Raji (cell line): ENCODE data around the gene UBXN6.

Experiments
- POLR2A ChIP-seq: IDR thresholded peaks from 2 replicates; pipeline ENCODE4 v1.6.1; 2011; ENCODE audit warnings: low read depth, low read length, control low read depth; ENCODE audit not compliant: insufficient read depth

Gene UBXN6

GRCh38 chr19:4473763-4474513, 16.3 kb upstream of the UBXN6 start:
- no peak for TF ChIP-seq POLR2A

- TF ChIP-seq POLR2A = no peak
These were observed 15.6 kb upstream of the UBXN6 start for GRCh38 chr19:4473011-4473762.

- peak; percentile 42 for TF ChIP-seq POLR2A
These were observed 14.8 kb upstream of the UBXN6 start, which contains the start of gene HDGFL2 for GRCh38 chr19:4472174-4472974. Gene HDGFL2 (plus strand): TSS chr19:4472297. CDS start chr19:4472351, 54 bp downstream.

- peak; percentile 49 for TF ChIP-seq POLR2A
These were observed 14.0 kb upstream of the UBXN6 start for GRCh38 chr19:4471403-4472173.

- TF ChIP-seq POLR2A = no peak
These were observed 10.2 kb upstream of the UBXN6 start for GRCh38 chr19:4467835-4468234.

GRCh38 chr19:4464815-4465581, 7.4 kb upstream of the UBXN6 start:
- no peak for TF ChIP-seq POLR2A

- no peak for TF ChIP-seq POLR2A
These were observed 546 bp downstream of the UBXN6 start for GRCh38 chr19:4456843-4457653.

GRCh38 chr19:4456476-4456842, 1.1 kb downstream of the UBXN6 start:
- no peak for TF ChIP-seq POLR2A

- TF ChIP-seq POLR2A = no peak
These were observed 1.7 kb downstream of the UBXN6 start for GRCh38 chr19:4455719-4456475.

- no peak for TF ChIP-seq POLR2A
These were observed 2.6 kb downstream of the UBXN6 start for GRCh38 chr19:4454747-4455718.
